ENCODE results near the gene PIP4K2C. TPM values are rescaled to one million over a fixed set of nuclear protein-coding genes. Genes with fewer than 3 reads are reported as not detected.

The PIP4K2C gene
- total and polyA plus RNA-seq, 2 donors (not counting 1 experiment from before 2014, with no cell fraction given), result 11.9 to 24.3 TPM

GRCh38 chr12:57547288-57548012 lies 43.5 kb upstream of the PIP4K2C start:
- peak overlapping the region in 3 of 4 experiments; percentile 78 to 96 (median 90) for H3K4me3 ChIP-seq (replicated peaks in 1 of 4; ENCODE audit: control extremely low read depth in 1 of 4, insufficient read depth in 1 of 4, low read depth in 3 of 4, low read length in 4 of 4)
- peaks cover 7% of the 10 kb centered on the region for H3K4me1 ChIP-seq (ENCODE audit: control insufficient read depth, extremely low read depth, insufficient read depth, low read length)
- peak overlapping the region; percentile 42 for H3K4me2 ChIP-seq (ENCODE audit: extremely low read depth, insufficient read depth, low read length)
- peaks cover 28% of the 10 kb centered on the region for H3K79me2 ChIP-seq (ENCODE audit: control insufficient read depth, insufficient read depth, low read length)
- peak overlapping the region; percentile 90 for H3K9ac ChIP-seq (ENCODE audit: insufficient read depth, low read length)
- TF ChIP-seq CTCF (conservative IDR thresholded peaks at IDR 0.05 in 1 of 2, IDR thresholded peaks at IDR 0.05 in 1 of 2; ENCODE audit: low read depth in 1 of 2, low read length in 2 of 2), result no peak
- no peak for TF ChIP-seq EZH2 (IDR thresholded peaks at IDR 0.05; ENCODE audit: low read length, missing control alignments)
- H3K36me3 ChIP-seq (ENCODE audit: control insufficient read depth, insufficient read depth, low read length), result peaks cover 1% of the 10 kb centered on the region
- DNase-seq (ENCODE audit: low read depth in 2 of 2), result no peak
- H3K27me3 ChIP-seq (ENCODE audit: control insufficient read depth, insufficient read depth, low read length), result peaks cover 10% of the 10 kb centered on the region
- H3K27ac ChIP-seq (ENCODE audit: insufficient read depth, low read length), result no peak overlapping the region
- H4K20me1 ChIP-seq (ENCODE audit: control insufficient read depth, extremely low read depth, insufficient read depth, low read length), result no peaks in the 10 kb centered on the region
- peak overlapping the region; percentile 34 for H2AFZ ChIP-seq (ENCODE audit: low read length)
- no peaks in the 10 kb centered on the region for H3K9me3 ChIP-seq (ENCODE audit: control insufficient read depth, insufficient read depth, low read depth, low read length)

- H2AFZ ChIP-seq (ENCODE audit: low read length), result no peak overlapping the region
- peaks cover 12% of the 10 kb centered on the region for H3K27me3 ChIP-seq (ENCODE audit: control insufficient read depth, insufficient read depth, low read length)
- H3K27ac ChIP-seq (ENCODE audit: insufficient read depth, low read length), result no peak overlapping the region
- no peak overlapping the region for H3K4me2 ChIP-seq (ENCODE audit: extremely low read depth, insufficient read depth, low read length)
- no peak overlapping the region for H3K4me3 ChIP-seq (replicated peaks in 1 of 4; ENCODE audit: control extremely low read depth in 1 of 4, insufficient read depth in 1 of 4, low read depth in 3 of 4, low read length in 4 of 4)
- no peaks in the 10 kb centered on the region for H4K20me1 ChIP-seq (ENCODE audit: control insufficient read depth, extremely low read depth, insufficient read depth, low read length)
- TF ChIP-seq CTCF (conservative IDR thresholded peaks at IDR 0.05 in 1 of 2, IDR thresholded peaks at IDR 0.05 in 1 of 2; ENCODE audit: low read depth in 1 of 2, low read length in 2 of 2) (no peak), EZH2 (IDR thresholded peaks at IDR 0.05; ENCODE audit: low read length, missing control alignments) (no peak)
- no peak for DNase-seq (ENCODE audit: low read depth in 2 of 2)
- H3K36me3 ChIP-seq (ENCODE audit: control insufficient read depth, insufficient read depth, low read length), result peaks cover 1% of the 10 kb centered on the region
- H3K79me2 ChIP-seq (ENCODE audit: control insufficient read depth, insufficient read depth, low read length), result peaks cover 28% of the 10 kb centered on the region
- no peaks in the 10 kb centered on the region for H3K9me3 ChIP-seq (ENCODE audit: control insufficient read depth, insufficient read depth, low read depth, low read length)
- peaks cover 8% of the 10 kb centered on the region for H3K4me1 ChIP-seq (ENCODE audit: control insufficient read depth, extremely low read depth, insufficient read depth, low read length)
- no peak overlapping the region for H3K9ac ChIP-seq (ENCODE audit: insufficient read depth, low read length)
Measured at GRCh38 chr12:57548013-57548315, 43.0 kb upstream of the PIP4K2C start.

- Histone ChIP-seq H4K20me1 (ENCODE audit: control insufficient read depth, extremely low read depth, insufficient read depth, low read length) (no peaks in the 10 kb centered on the region), H3K4me3 (replicated peaks in 1 of 4; ENCODE audit: control extremely low read depth in 1 of 4, insufficient read depth in 1 of 4, low read depth in 3 of 4, low read length in 4 of 4) (no peak overlapping the region), H3K9me3 (ENCODE audit: control insufficient read depth, insufficient read depth, low read depth, low read length) (no peaks in the 10 kb centered on the region), H3K4me1 (ENCODE audit: control insufficient read depth, extremely low read depth, insufficient read depth, low read length) (peaks cover 9% of the 10 kb centered on the region), H3K36me3 (ENCODE audit: control insufficient read depth, insufficient read depth, low read length) (peaks cover 1% of the 10 kb centered on the region), H3K79me2 (ENCODE audit: control insufficient read depth, insufficient read depth, low read length) (peaks cover 27% of the 10 kb centered on the region), H3K27ac (ENCODE audit: insufficient read depth, low read length) (no peak overlapping the region), H2AFZ (ENCODE audit: low read length) (no peak overlapping the region), H3K27me3 (ENCODE audit: control insufficient read depth, insufficient read depth, low read length) (peaks cover 16% of the 10 kb centered on the region), H3K4me2 (ENCODE audit: extremely low read depth, insufficient read depth, low read length) (no peak overlapping the region), H3K9ac (ENCODE audit: insufficient read depth, low read length) (no peak overlapping the region)
- no peak for TF ChIP-seq EZH2 (IDR thresholded peaks at IDR 0.05; ENCODE audit: low read length, missing control alignments)
- no peak for TF ChIP-seq CTCF (conservative IDR thresholded peaks at IDR 0.05 in 1 of 2, IDR thresholded peaks at IDR 0.05 in 1 of 2; ENCODE audit: low read depth in 1 of 2, low read length in 2 of 2)
- DNase-seq (ENCODE audit: low read depth in 2 of 2), result no peak
Measured at GRCh38 chr12:57548488-57548887, 42.5 kb upstream of the PIP4K2C start.
